Adrenal gland (tissue), 5 donors: ENCODE data around the gene EPHA4.

Experiments
- CTCF ChIP-seq, 6 experiments: fragments of 450-650 bp in 4 of 6; fragments of 200-600 bp in 2 of 6; sonication (generic) in 1 of 6; IDR thresholded peaks; 1 replicate in 5 of 6; 2 replicates in 1 of 6; pipeline versions ENCODE4 v1.5.1 to v1.8.0; 2016 to 2021; ENCODE audit warnings: antibody characterized with exemption in 6 of 6, mild to moderate bottlenecking in 2 of 6, moderate library complexity in 1 of 6
- POLR2A ChIP-seq, 2 donors: fragments of 450-650 bp; IDR thresholded peaks; one replicate each; pipeline ENCODE4 v1.6.1; 2017; ENCODE audit warnings: antibody characterized with exemption in 2 of 2, mild to moderate bottlenecking in 2 of 2, moderate library complexity in 1 of 2
- donor health status: DM: no; HTN: no; CAD: no.

- TF ChIP-seq CTCF (IDR thresholded peaks at IDR 0.05) (no peak), POLR2A (IDR thresholded peaks at IDR 0.05) (no peak)
Measured at GRCh38 chr2:221463241-221463896, 108.7 kb downstream of the EPHA4 start.
